DOHH2 (cell line): Measurements from ENCODE around the gene GFPT1.

Source experiments
- EZH2phosphoT487 ChIP-seq: fragments of 200-600 bp; sonication (generic); IDR thresholded peaks from 2 replicates; pipeline ENCODE4 v1.6.1; 2017; ENCODE audit warnings: borderline replicate concordance, mild to moderate bottlenecking, antibody characterized with exemption, low read length, moderate library complexity, mixed read lengths
- TF ChIP-seq, protein P1 (sequence below): fragments of 200-600 bp; sonication (generic); IDR thresholded peaks from one replicate; pipeline ENCODE4 v1.5.1; 2014; ENCODE audit warnings: antibody characterized with exemption, mild to moderate bottlenecking, low read depth, low read length; ENCODE audit not compliant: poor library complexity, severe bottlenecking

DNA sequence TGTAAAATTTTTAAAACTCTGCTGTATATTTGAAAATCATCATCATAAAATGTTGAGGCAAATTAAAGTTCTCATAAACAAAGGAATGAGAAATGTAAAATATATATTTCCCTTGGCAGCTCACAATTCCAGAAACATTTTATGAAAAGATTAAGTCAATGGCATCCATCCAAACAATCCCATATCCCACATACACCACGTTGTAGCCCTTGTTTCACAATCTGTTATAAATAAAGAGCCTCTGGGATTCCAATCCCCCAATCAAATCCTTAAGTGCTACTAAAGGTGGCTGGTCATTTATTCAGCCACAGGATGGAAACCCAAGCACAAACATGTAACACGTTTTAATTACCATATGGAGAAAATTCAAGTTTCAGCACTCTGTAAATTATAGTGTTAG is 51.7 kb downstream of the GFPT1 start:
- TF ChIP-seq, protein P1, sequence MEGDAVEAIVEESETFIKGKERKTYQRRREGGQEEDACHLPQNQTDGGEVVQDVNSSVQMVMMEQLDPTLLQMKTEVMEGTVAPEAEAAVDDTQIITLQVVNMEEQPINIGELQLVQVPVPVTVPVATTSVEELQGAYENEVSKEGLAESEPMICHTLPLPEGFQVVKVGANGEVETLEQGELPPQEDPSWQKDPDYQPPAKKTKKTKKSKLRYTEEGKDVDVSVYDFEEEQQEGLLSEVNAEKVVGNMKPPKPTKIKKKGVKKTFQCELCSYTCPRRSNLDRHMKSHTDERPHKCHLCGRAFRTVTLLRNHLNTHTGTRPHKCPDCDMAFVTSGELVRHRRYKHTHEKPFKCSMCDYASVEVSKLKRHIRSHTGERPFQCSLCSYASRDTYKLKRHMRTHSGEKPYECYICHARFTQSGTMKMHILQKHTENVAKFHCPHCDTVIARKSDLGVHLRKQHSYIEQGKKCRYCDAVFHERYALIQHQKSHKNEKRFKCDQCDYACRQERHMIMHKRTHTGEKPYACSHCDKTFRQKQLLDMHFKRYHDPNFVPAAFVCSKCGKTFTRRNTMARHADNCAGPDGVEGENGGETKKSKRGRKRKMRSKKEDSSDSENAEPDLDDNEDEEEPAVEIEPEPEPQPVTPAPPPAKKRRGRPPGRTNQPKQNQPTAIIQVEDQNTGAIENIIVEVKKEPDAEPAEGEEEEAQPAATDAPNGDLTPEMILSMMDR = no peak
- no peak for TF ChIP-seq EZH2phosphoT487
